ENCODE measurements around the gene IL16.

The IL16 gene

GRCh38 chr15:81276967-81277366, 80.3 kb downstream of the IL16 start:
- DNase-seq (ENCODE audit: low read depth), result no peak

GRCh38 chr15:81277851-81278250, 81.2 kb downstream of the IL16 start:
- DNase-seq (ENCODE audit: low read depth), result no peak

GRCh38 chr15:81278306-81279029, 81.8 kb downstream of the IL16 start:
- DNase-seq (ENCODE audit: low read depth), result no peak

GRCh38 chr15:81279621-81280485, 83.2 kb downstream of the IL16 start:
- DNase-seq (ENCODE audit: low read depth), result no peak

GRCh38 chr15:81280696-81281455, 84.2 kb downstream of the IL16 start:
- DNase-seq (ENCODE audit: low read depth), result no peak

GRCh38 chr15:81281456-81281735, 84.7 kb downstream of the IL16 start:
- no peak for DNase-seq (ENCODE audit: low read depth)

- no peak for DNase-seq (ENCODE audit: low read depth)
Observed at GRCh38 chr15:81281766-81282605, 85.3 kb downstream of the IL16 start.

- DNase-seq (ENCODE audit: low read depth), result no peak
Observed at GRCh38 chr15:81282606-81282895, 85.9 kb downstream of the IL16 start.

- no peak for DNase-seq (ENCODE audit: low read depth)
Observed at GRCh38 chr15:81282911-81283310, 86.2 kb downstream of the IL16 start.

- no peak for DNase-seq (ENCODE audit: low read depth)
Observed at GRCh38 chr15:81284256-81285031, 87.8 kb downstream of the IL16 start.

- no peak for DNase-seq (ENCODE audit: low read depth)
Observed at GRCh38 chr15:81285461-81285860, 88.8 kb downstream of the IL16 start.

GRCh38 chr15:81286621-81287121, 90.0 kb downstream of the IL16 start:
- DNase-seq (ENCODE audit: low read depth), result no peak

GRCh38 chr15:81288040-81288439, 91.4 kb downstream of the IL16 start:
- no peak for DNase-seq (ENCODE audit: low read depth)

- DNase-seq (ENCODE audit: low read depth), result no peak
Observed at GRCh38 chr15:81288616-81289015, 91.9 kb downstream of the IL16 start.

- no peak for DNase-seq (ENCODE audit: low read depth)
Observed at GRCh38 chr15:81289910-81290309, 93.2 kb downstream of the IL16 start.

- no peak for DNase-seq (ENCODE audit: low read depth)
Observed at GRCh38 chr15:81291916-81292522, 95.3 kb downstream of the IL16 start.

GRCh38 chr15:81292523-81293001, 95.9 kb downstream of the IL16 start:
- no peak for DNase-seq (ENCODE audit: low read depth)

- no peak for DNase-seq (ENCODE audit: low read depth)
Observed at GRCh38 chr15:81293728-81294515, 97.2 kb downstream of the IL16 start.

- DNase-seq (ENCODE audit: low read depth), result no peak
Observed at GRCh38 chr15:81294516-81294880, 97.8 kb downstream of the IL16 start.

All from GM04504 (cell line).